ENCODE measurements around the gene FAM89B.

- TF ChIP-seq CTCF (IDR thresholded peaks at IDR 0.05) (no peak), EZH2 (IDR thresholded peaks at IDR 0.05; ENCODE audit: borderline replicate concordance, insufficient read depth, low read depth, low read length, poor library complexity, severe bottlenecking) (no peak)
These were observed 25.9 kb upstream of the FAM89B start for GRCh38 chr11:65546217-65546958.
